Fibroblast of villous mesenchyme (primary cell): ENCODE data around the gene VAMP8. TPM values are rescaled to one million over a fixed set of nuclear protein-coding genes. Genes with fewer than 3 reads are reported as not detected.
A peak's percentile ranks its signal among the peaks of the same experiment; 100 is the strongest.

Source experiments
- DNase-seq: peaks from one replicate; pipeline ENCODE4 v3.0.0-alpha.2; 2010; ENCODE audit warnings: low read depth
- H3K4me3 ChIP-seq: 2 replicates; pipeline ENCODE4 v1.5.1; 2011; ENCODE audit warnings: low read depth, mild to moderate bottlenecking, low read length
- total RNA-seq: library from RNA; depleted of rRNA; stranded (reverse); fragments of >200 nt; gene quantifications from 2 replicates; pipeline ENCODE4 v1.2.3, GENCODE V29; 2012
- TF ChIP-seq, protein P1 (sequence below): IDR thresholded peaks from 2 replicates; pipeline ENCODE4 v1.5.1; 2012; ENCODE audit warnings: low read depth, mild to moderate bottlenecking, low read length; ENCODE audit not compliant: insufficient read depth

The VAMP8 gene
- 2.2 and 3.5 TPM in 2 replicates for total RNA-seq

DNA sequence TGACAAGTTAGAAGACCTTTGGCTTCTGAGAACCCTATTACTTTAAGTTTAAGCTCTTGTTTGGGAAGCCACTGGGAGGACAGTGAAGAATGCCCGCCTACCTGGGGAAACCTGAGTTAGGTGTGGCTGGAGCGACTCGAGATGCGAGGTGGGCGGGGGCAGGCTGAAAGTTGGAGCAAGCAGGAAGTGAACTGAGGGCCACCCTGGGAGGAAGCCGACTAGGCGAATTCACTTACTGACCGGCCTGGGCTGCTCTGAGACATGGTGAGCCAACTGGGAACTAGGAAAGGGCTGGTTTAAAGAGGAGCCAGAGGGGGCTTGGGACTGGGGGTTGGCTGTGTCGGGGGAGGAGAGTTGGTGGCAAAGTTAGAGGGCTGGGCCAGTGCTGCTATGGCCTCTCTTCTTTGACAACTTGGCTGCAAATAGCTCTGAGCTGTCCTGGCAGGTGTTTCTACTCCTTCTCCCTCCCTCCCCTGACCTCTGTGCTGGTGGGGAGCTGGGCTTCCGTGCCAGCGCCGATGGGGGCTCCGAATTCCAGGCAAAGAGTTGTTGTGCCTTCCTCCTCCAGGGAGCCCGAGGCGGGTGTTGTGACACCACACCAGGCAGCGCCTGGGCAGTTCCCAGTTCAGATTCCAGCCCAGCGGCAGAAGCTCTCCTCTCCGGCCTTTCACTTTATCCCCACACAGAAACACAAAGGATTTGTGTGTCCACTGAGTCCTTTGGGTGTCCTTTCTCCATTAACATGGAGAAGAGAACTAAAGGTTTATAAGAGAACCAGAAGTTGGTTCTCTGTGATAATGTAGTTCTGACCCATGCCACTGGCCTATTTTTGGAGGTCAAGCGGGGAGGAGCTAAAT is at the start of gene VAMP8:
VAMP8 (plus strand) TSS at position 201 of the 857 bp plus-strand sequence; CDS start at position 262, 61 bp downstream.
- H3K4me3 ChIP-seq: peak within 1 kb of the TSS; percentile 47
- peak; percentile 45 for DNase-seq
- TF ChIP-seq, protein P1, sequence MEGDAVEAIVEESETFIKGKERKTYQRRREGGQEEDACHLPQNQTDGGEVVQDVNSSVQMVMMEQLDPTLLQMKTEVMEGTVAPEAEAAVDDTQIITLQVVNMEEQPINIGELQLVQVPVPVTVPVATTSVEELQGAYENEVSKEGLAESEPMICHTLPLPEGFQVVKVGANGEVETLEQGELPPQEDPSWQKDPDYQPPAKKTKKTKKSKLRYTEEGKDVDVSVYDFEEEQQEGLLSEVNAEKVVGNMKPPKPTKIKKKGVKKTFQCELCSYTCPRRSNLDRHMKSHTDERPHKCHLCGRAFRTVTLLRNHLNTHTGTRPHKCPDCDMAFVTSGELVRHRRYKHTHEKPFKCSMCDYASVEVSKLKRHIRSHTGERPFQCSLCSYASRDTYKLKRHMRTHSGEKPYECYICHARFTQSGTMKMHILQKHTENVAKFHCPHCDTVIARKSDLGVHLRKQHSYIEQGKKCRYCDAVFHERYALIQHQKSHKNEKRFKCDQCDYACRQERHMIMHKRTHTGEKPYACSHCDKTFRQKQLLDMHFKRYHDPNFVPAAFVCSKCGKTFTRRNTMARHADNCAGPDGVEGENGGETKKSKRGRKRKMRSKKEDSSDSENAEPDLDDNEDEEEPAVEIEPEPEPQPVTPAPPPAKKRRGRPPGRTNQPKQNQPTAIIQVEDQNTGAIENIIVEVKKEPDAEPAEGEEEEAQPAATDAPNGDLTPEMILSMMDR: no peak

DNA sequence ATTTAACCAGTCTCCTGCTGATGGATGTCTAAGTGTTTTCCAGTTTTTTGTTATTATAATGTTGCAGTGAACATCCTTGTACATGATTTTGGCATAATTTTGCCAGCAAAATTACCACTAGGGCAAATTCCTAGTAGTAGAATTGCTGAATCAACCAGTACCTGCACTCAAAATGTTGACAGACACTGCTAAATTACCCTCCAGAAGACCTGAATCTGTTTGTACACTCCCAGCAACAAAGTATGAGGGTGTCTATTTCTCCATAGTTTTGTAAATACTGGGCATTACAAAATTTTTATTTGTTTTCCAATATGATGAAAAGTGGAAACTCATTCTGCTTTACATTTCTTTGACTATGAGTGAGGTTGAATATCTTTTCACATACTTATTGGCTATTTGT is 49.6 kb upstream of the VAMP8 start:
- H3K4me3 ChIP-seq: no peak overlapping the region
- TF ChIP-seq, protein P1: no peak
- DNase-seq: no peak

DNA sequence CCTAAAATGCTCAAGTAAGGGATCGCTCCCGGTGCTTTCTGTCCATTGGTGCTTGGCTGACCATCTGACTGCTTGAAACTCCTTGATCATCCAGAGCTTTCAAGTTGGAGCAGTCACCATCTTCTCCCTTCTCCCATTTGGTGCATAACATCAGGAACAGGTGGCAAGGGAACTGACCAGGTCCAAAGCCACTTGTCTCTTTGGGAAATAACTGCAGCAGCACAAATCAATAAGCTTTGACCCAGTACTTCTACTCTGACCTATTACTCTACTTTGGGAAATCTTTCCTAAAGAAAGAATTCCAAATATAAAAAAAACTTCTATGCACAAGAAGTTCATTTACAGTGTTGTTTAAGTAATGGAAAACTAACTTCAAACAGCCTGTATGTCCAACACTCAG is 49.0 kb upstream of the VAMP8 start:
- no peak for DNase-seq
- TF ChIP-seq, protein P1: no peak
- no peak overlapping the region for H3K4me3 ChIP-seq

DNA sequence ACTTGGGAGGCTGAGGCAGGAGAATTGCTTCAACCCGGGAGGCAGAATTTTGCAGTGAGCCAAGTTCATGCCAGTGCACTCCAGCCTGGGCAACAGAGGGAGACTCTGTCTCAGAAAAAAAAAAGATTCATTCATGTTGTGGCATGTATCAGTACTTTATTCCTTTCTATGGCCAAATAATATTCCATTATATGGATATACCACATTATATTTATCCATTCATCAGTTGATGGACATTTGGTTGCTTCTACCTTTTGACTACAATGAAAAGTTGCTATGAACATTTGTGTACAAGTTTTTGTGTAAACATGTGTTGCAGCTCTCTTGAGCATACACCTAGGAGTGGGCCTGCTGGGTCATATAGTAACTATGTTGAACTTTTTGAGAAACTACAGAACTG is 47.6 kb upstream of the VAMP8 start:
- TF ChIP-seq, protein P1: no peak
- no peak overlapping the region for H3K4me3 ChIP-seq
- no peak for DNase-seq

DNA sequence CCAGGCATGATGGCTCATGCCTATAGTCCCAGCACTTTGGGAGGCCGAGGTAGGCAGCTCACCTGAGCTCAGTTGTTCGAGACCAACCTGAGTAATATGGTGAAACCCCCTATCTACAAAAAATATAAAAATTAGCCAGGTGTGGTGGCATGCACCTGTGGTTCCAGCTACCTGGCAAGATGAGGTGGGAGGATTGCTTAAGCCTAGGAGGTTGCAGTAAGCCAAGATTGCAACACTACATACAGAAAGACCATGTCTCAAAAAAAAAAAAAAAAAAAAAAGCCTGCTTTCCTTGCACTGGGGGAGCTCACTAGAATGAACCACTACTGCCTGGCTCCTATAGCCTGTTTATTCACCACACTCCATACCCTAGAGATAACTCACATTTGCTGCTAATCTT is 45.8 kb upstream of the VAMP8 start:
- no peak overlapping the region for H3K4me3 ChIP-seq
- TF ChIP-seq, protein P1: no peak
- no peak for DNase-seq

DNA sequence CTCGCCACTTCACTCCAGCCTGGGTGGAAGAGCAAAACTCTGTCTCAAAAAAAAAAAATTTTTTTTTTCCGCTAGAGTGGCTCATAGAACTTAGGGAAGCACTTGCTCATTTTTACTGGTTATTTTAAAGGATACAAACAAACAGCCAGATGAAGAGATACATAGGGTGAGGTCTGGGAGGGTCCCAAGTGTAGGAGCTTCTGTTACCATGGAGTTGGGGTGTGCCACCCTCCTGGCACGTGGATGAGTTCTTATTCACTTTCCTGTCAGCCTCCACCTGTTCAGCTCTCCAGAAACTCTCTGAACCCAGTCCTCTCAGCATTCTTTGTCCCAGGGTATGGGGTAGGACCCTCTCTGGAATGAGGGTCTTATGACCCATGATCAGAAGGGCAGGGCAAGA is 43.3 kb upstream of the VAMP8 start:
- no peak for DNase-seq

More for the DNA sequence above, 43.3 kb upstream of the VAMP8 start:
- TF ChIP-seq, protein P1: no peak
- no peak overlapping the region for H3K4me3 ChIP-seq
